Hair follicle dermal papilla cell (primary cell): Measurements from ENCODE around the gene ACVR1. TPM values are rescaled to one million over a fixed set of nuclear protein-coding genes. Genes with fewer than 3 reads are reported as not detected.

ENCODE experiments used
- small RNA-seq: library from RNA; depleted of rRNA; stranded (forward); fragments of <200 nt; gene quantifications from one replicate; pipeline ENCODE3, GENCODE V24; 2012
- total RNA-seq: library from RNA; depleted of rRNA; stranded (reverse); fragments of >200 nt; gene quantifications from 2 replicates; pipeline ENCODE4 v1.2.3, GENCODE V29; 2012

ACVR1 gene
- total RNA-seq = 55.6 and 59.9 TPM in 2 replicates

GRCh38 chr2:157876066-157876785 lies at the start of gene ACVR1:
Gene ACVR1, minus strand, starts transcription at chr2:157876330. Its CDS starts 76,837 bp downstream, at chr2:157799493.

Small RNAs within 50 kb of the gene (small RNA-seq; reads per million reads assigned to genes)
- not detected for gene RNU6-436P

Other genes with a start within 250 kb of the ACVR1 start
- 6.2 and 7.8 TPM in 2 replicates for gene ACVR1C, start 247.5 kb downstream of the ACVR1 start, total RNA-seq
- gene UPP2, start 225.5 kb upstream of the ACVR1 start, total RNA-seq = not detected in 2 replicates